GM18502 (cell line): Measurements from ENCODE around the gene PROKR1.

Experiments
- ATAC-seq: cut with Tn5 transposase; IDR thresholded peaks from one replicate; pipeline ENCODE4 v1.9.1; 2021; ENCODE audit warnings: mild to moderate bottlenecking; ENCODE audit not compliant: unreplicated experiment, poor library complexity

Gene PROKR1

GRCh38 chr2:68695971-68696370 is 52.6 kb downstream of the PROKR1 start:
- no peak for ATAC-seq

- no peak for ATAC-seq
Measured at GRCh38 chr2:68696554-68696953, 53.2 kb downstream of the PROKR1 start.

- ATAC-seq, result no peak
Measured at GRCh38 chr2:68698567-68699377, 55.4 kb downstream of the PROKR1 start.

GRCh38 chr2:68700560-68700959 is 57.2 kb downstream of the PROKR1 start:
- no peak for ATAC-seq

GRCh38 chr2:68706637-68707036 is 63.3 kb downstream of the PROKR1 start:
- no peak for ATAC-seq
